Suprapubic skin (tissue), 4 donors: ENCODE results near the gene WDR31.

ENCODE experiments used
- CTCF ChIP-seq, 2 donors: fragments of 200-600 bp in 1 of 2; fragments of 450-650 bp in 1 of 2; sonication (generic) in 1 of 2; IDR thresholded peaks; one replicate each; pipeline ENCODE4 v1.5.1; 2016 to 2019; ENCODE audit warnings: antibody characterized with exemption in 2 of 2, mild to moderate bottlenecking in 1 of 2, moderate library complexity in 1 of 2
- POLR2A ChIP-seq, 2 donors: fragments of 450-650 bp; IDR thresholded peaks; one replicate each; pipeline ENCODE4 v1.6.1; 2017; ENCODE audit warnings: antibody characterized with exemption in 2 of 2, mild to moderate bottlenecking in 2 of 2, moderate library complexity in 2 of 2
- POLR2AphosphoS5 ChIP-seq, 3 donors: sonication (generic); formaldehyde crosslinking; IDR thresholded peaks; one replicate each; pipeline ENCODE4 v1.6.1; 2017; ENCODE audit warnings: antibody characterized with exemption in 3 of 3

GRCh38 chr9:113316030-113316429 is 24.0 kb downstream of the WDR31 start:
- TF ChIP-seq POLR2A (IDR thresholded peaks at IDR 0.05) (no peak), CTCF (IDR thresholded peaks at IDR 0.05) (no peak), POLR2AphosphoS5 (IDR thresholded peaks at IDR 0.05) (no peak)
